SK-N-SH (cell line): ENCODE results near the gene CSRNP3. TPM values are rescaled to one million over a fixed set of nuclear protein-coding genes. Genes with fewer than 3 reads are reported as not detected.

Source experiments
- CTCF ChIA-PET: fragments of 300-600, 350-600 bp; formaldehyde crosslinking; extraction: SDS; loops from one replicate; lab custom pipeline; 2021; lab: Yijun Ruan, JAX
- POLR2A ChIA-PET: fragments of 350-600 bp; sonication (Branson Sonifier 250); formaldehyde crosslinking; extraction: SDS; loops from one replicate; lab custom pipeline; 2020; ENCODE audit warnings: antibody characterized with exemption, inconsistent platforms; lab: Yijun Ruan, JAX
- DNase-seq: peaks from one replicate; pipeline ENCODE4 v3.0.0; 2012
- H2AFZ ChIP-seq: fragments of 200-600 bp; sonication (generic); 2 replicates; pipeline ENCODE4 v1.8.1; 2016; ENCODE audit warnings: antibody characterized with exemption, mild to moderate bottlenecking, low read depth
- H3F3A ChIP-seq: fragments of 200-600 bp; sonication (generic); replicated peaks from 2 replicates; pipeline ENCODE3; 2016; ENCODE audit warnings: antibody characterized with exemption, mild to moderate bottlenecking; ENCODE audit not compliant: insufficient read depth
- H3K27ac ChIP-seq, 2 experiments: fragments of 200-500 bp in 1 of 2; fragments of 200-600 bp in 1 of 2; sonication (Bioruptor generic) in 1 of 2; sonication (generic), shearing (Covaris generic) in 1 of 2; 2 replicates each; pipeline versions ENCODE4 v1.5.1 to v1.6.1; 2014 to 2016; ENCODE audit warnings: low read depth in 2 of 2, inconsistent platforms in 1 of 2, low read length in 1 of 2, mild to moderate bottlenecking in 1 of 2, mixed read lengths in 1 of 2
- H3K27me3 ChIP-seq: fragments of 200-600 bp; sonication (generic), shearing (Covaris generic); 2 replicates; pipeline ENCODE4 v1.6.1; 2016; ENCODE audit warnings: mixed run types; ENCODE audit not compliant: insufficient read depth
- H3K36me3 ChIP-seq, 2 experiments: fragments of 200-500 bp in 1 of 2; fragments of 200-600 bp in 1 of 2; sonication (Bioruptor generic) in 1 of 2; sonication (generic) in 1 of 2; replicated peaks in 1 of 2; 2 replicates each; pipeline versions ENCODE3 to v1.5.1; 2014 to 2016; ENCODE audit warnings: low read length in 1 of 2, mild to moderate bottlenecking in 1 of 2; ENCODE audit not compliant: insufficient read depth in 2 of 2, control insufficient read depth in 1 of 2
- H3K4me1 ChIP-seq, 2 experiments: fragments of 200-500 bp in 1 of 2; fragments of 200-600 bp in 1 of 2; sonication (Bioruptor generic) in 1 of 2; sonication (generic), shearing (Covaris generic) in 1 of 2; 2 replicates each; pipeline versions ENCODE4 v1.5.1 to v1.6.1; 2014 to 2016; ENCODE audit warnings: low read depth in 1 of 2, low read length in 1 of 2, mixed run types in 1 of 2; ENCODE audit not compliant: insufficient read depth in 2 of 2, control insufficient read depth in 1 of 2
- H3K4me2 ChIP-seq: fragments of 200-600 bp; sonication (generic), shearing (Covaris generic); 2 replicates; pipeline ENCODE4 v1.6.1; 2017; ENCODE audit warnings: mixed run types
- H3K4me3 ChIP-seq, 2 experiments: fragments of 200-500 bp in 1 of 2; fragments of 200-600 bp in 1 of 2; sonication (Bioruptor generic) in 1 of 2; sonication (generic), shearing (Covaris generic) in 1 of 2; 2 replicates each; pipeline versions ENCODE4 v1.5.1 to v1.8.1; 2014 to 2016; ENCODE audit warnings: low read depth in 2 of 2, inconsistent platforms in 1 of 2, low read length in 1 of 2, mild to moderate bottlenecking in 1 of 2, mixed read lengths in 1 of 2, moderate library complexity in 1 of 2
- H3K79me2 ChIP-seq: fragments of 200-600 bp; sonication (generic); 2 replicates; pipeline ENCODE4 v1.8.1; 2017; ENCODE audit warnings: mild to moderate bottlenecking; ENCODE audit not compliant: insufficient read depth
- H3K9ac ChIP-seq: fragments of 200-600 bp; sonication (generic); 2 replicates; pipeline ENCODE4 v1.6.1; 2017; ENCODE audit warnings: mixed run types
- H3K9me2 ChIP-seq: fragments of 200-600 bp; sonication (generic); 2 replicates; pipeline ENCODE4 v1.6.1; 2017; ENCODE audit warnings: mixed run types
- H3K9me3 ChIP-seq: fragments of 200-600 bp; sonication (generic); 2 replicates; pipeline ENCODE4 v1.6.1; 2017; ENCODE audit warnings: mixed run types, mild to moderate bottlenecking, moderate library complexity
- H4K20me1 ChIP-seq: fragments of 200-600 bp; sonication (generic); 2 replicates; pipeline ENCODE4 v1.6.1; 2017; ENCODE audit warnings: mild to moderate bottlenecking, mixed run types; ENCODE audit not compliant: insufficient read depth
- CHD2 ChIP-seq: fragments of 150-350 bp; IDR thresholded peaks from 2 replicates; pipeline ENCODE4 v1.6.1; 2018; ENCODE audit warnings: low read length; ENCODE audit not compliant: partially characterized antibody
- ELF1 ChIP-seq: IDR thresholded peaks from 2 replicates; pipeline ENCODE4 v1.4.0; 2012
- GABPA ChIP-seq: IDR thresholded peaks from 2 replicates; pipeline ENCODE4 v1.4.0; 2012; ENCODE audit warnings: low read depth, mild to moderate bottlenecking
- IRF3 ChIP-seq: fragments of 150-350 bp; IDR thresholded peaks from 2 replicates; pipeline ENCODE4 v1.6.1; 2016; ENCODE audit warnings: mild to moderate bottlenecking, low read depth, low read length
- JUND ChIP-seq: IDR thresholded peaks from 2 replicates; pipeline ENCODE4 v1.4.0; 2012
- MXI1 ChIP-seq: IDR thresholded peaks from 2 replicates; pipeline ENCODE4 v1.6.1; 2012; ENCODE audit warnings: mild to moderate bottlenecking, low read depth, low read length, improper control_type of control experiment
- NFIC ChIP-seq: IDR thresholded peaks from 2 replicates; pipeline ENCODE4 v1.4.0; 2012; ENCODE audit warnings: borderline replicate concordance
- POLR2AphosphoS5 ChIP-seq: IDR thresholded peaks from 2 replicates; pipeline ENCODE4 v1.6.1; 2012; ENCODE audit warnings: low read depth, low read length
- RAD21 ChIP-seq: IDR thresholded peaks from 2 replicates; pipeline ENCODE4 v1.6.1; 2012; ENCODE audit warnings: mild to moderate bottlenecking, low read length
- RCOR1 ChIP-seq: fragments of 150-350 bp; IDR thresholded peaks from 2 replicates; pipeline ENCODE4 v1.6.1; 2017; ENCODE audit warnings: antibody characterized with exemption, low read length
- REST ChIP-seq: IDR thresholded peaks from 2 replicates; pipeline ENCODE4 v1.6.1; 2012; ENCODE audit warnings: mild to moderate bottlenecking, low read depth, low read length, moderate library complexity
- RXRA ChIP-seq: IDR thresholded peaks from 2 replicates; pipeline ENCODE4 v1.4.0; 2012; ENCODE audit warnings: low read depth, mild to moderate bottlenecking, borderline replicate concordance
- SMC3 ChIP-seq: IDR thresholded peaks from 2 replicates; pipeline ENCODE4 v1.6.1; 2012; ENCODE audit warnings: low read depth, low read length, improper control_type of control experiment
- WGBS: methylation state at CpG from one replicate; pipeline ENCODE4 v1.1.6; 2017; ENCODE audit warnings: low lambda C conversion rate; 5-methylcytosine and 5-hydroxymethylcytosine counted together
- polyA plus RNA-seq, 3 experiments: library from polyadenylated mRNA; depleted of rRNA; stranded (reverse); fragments of >200 nt; gene quantifications; 2 replicates each; pipeline ENCODE4 v1.2.3, GENCODE V29; 2012
- TF ChIP-seq, protein P1 (sequence below): fragments of 200-600 bp; sonication (generic); IDR thresholded peaks from 2 replicates; pipeline ENCODE4 v1.6.1; 2017; ENCODE audit warnings: antibody characterized with exemption, mild to moderate bottlenecking, moderate library complexity

Gene CSRNP3
- polyA plus RNA-seq, 1 of the 3 experiments (the other 2 are of a cell fraction), result 1.0 TPM

GRCh38 chr2:165562233-165562632 lies 92.7 kb downstream of the CSRNP3 start:
- Histone ChIP-seq H3K9me2 (no peaks in the 10 kb centered on the region), H3K9ac (no peak overlapping the region), H2AFZ (no peak overlapping the region), H3K4me3 (no peak overlapping the region), H3K36me3 (no peaks in the 10 kb centered on the region), H3K27ac (no peak overlapping the region), H3K27me3 (no peaks in the 10 kb centered on the region), H4K20me1 (no peaks in the 10 kb centered on the region), H3K4me2 (no peak overlapping the region), H3K79me2 (no peaks in the 10 kb centered on the region), H3F3A (no peaks in the 10 kb centered on the region), H3K9me3 (no peaks in the 10 kb centered on the region), H3K4me1 (peaks cover 0 to 2% of the 10 kb centered on the region in 2 experiments; a peak in 3 of 4 replicates)
- DNase-seq, result no peak
- CTCF ChIA-PET, result interaction anchor here (1.0 to 1.9 kb wide), 3 partner anchors 12 to 323 kb away, joined by 4 to 7 read pairs (median 6); partner anchors contain the start of gene SCN2A
- POLR2A ChIA-PET, result no interaction called here
- TF ChIP-seq SMC3 (no peak), RCOR1 (no peak), JUND (no peak), ELF1 (no peak), NFIC (no peak)

- Histone ChIP-seq H4K20me1 (no peaks in the 10 kb centered on the region), H3K4me1 (peaks cover 0 to 2% of the 10 kb centered on the region in 2 experiments; a peak in 3 of 4 replicates), H3K79me2 (no peaks in the 10 kb centered on the region), H3F3A (no peaks in the 10 kb centered on the region), H3K4me3 (no peak overlapping the region), H3K9me2 (no peaks in the 10 kb centered on the region), H3K27ac (no peak overlapping the region), H3K9me3 (no peaks in the 10 kb centered on the region), H2AFZ (no peak overlapping the region), H3K36me3 (no peaks in the 10 kb centered on the region), H3K4me2 (no peak overlapping the region), H3K27me3 (no peaks in the 10 kb centered on the region), H3K9ac (no peak overlapping the region)
- ChIA-PET POLR2A (no interaction called here), CTCF (interaction anchor here (0.7 to 2.0 kb wide), 15 partner anchors 8 to 549 kb away, joined by 3 to 9 read pairs (median 3); partner anchors contain the start of gene SCN2A)
- DNase-seq, result no peak
- TF ChIP-seq RXRA, result no peak
- TF ChIP-seq RAD21, result peak; percentile 27; the same call in 1 of the 2 replicates
- TF ChIP-seq REST, result peak; percentile 73
- TF ChIP-seq CHD2, result no peak
- TF ChIP-seq POLR2AphosphoS5, result no peak
- TF ChIP-seq, protein P1, sequence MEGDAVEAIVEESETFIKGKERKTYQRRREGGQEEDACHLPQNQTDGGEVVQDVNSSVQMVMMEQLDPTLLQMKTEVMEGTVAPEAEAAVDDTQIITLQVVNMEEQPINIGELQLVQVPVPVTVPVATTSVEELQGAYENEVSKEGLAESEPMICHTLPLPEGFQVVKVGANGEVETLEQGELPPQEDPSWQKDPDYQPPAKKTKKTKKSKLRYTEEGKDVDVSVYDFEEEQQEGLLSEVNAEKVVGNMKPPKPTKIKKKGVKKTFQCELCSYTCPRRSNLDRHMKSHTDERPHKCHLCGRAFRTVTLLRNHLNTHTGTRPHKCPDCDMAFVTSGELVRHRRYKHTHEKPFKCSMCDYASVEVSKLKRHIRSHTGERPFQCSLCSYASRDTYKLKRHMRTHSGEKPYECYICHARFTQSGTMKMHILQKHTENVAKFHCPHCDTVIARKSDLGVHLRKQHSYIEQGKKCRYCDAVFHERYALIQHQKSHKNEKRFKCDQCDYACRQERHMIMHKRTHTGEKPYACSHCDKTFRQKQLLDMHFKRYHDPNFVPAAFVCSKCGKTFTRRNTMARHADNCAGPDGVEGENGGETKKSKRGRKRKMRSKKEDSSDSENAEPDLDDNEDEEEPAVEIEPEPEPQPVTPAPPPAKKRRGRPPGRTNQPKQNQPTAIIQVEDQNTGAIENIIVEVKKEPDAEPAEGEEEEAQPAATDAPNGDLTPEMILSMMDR, result peak; percentile 34
- TF ChIP-seq IRF3, result no peak
- no peak for TF ChIP-seq GABPA
- no peak for TF ChIP-seq MXI1
- 93% methylated on average over 6 of the region's 6 CpGs for WGBS
Observed at GRCh38 chr2:165563468-165564225, 94.1 kb downstream of the CSRNP3 start.
